GM11168 (cell line): ENCODE measurements around the gene GSTA3.
"Not testable (repeated sequence)": the region's sequence is repeated elsewhere in the genome, so short reads cannot be mapped to it uniquely, and the experiment has no call there.

Experiments used
- in situ Hi-C: fragments of 300-500 bp; cut with MboI; formaldehyde crosslinking; loops from one replicate; pipeline ENCODE4 v1.12.0; 2022; ENCODE audit warnings: low sequenced_read_pairs; ENCODE audit not compliant: unreplicated experiment

Gene GSTA3

DNA sequence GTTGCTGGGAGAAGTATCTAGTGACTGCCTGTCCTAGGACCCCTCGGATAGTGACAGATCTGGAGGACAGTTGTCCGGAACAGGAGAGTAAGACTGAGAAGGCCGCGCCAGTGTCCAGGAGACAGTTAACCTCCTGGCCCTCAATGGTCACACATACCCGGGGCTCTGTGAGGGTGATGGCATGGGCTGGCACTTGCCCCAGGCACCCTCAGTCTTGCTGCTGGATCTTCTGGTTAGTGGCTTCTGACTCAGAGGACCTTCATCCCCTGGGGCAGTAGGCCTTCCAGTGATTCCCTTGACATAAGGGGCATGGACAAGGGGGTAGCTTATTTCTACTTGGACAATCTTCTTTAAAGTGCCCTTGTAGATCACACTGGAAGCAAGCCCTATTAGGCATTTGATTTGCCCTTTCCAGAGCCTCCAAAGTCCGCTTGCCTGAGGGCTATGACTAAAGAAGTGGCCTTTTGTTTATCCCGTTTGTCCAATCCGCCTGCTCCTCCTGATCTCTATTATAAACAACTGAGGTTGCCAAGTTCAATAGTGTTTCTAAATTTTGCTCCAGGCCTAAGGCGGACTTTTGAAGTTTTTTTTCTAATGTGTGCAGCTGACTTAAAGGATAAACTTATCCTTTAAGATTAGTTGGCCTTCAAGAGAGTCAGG, 8.7 kb upstream of the GSTA3 start:
- in situ Hi-C loops, result not testable (repeated sequence)

DNA sequence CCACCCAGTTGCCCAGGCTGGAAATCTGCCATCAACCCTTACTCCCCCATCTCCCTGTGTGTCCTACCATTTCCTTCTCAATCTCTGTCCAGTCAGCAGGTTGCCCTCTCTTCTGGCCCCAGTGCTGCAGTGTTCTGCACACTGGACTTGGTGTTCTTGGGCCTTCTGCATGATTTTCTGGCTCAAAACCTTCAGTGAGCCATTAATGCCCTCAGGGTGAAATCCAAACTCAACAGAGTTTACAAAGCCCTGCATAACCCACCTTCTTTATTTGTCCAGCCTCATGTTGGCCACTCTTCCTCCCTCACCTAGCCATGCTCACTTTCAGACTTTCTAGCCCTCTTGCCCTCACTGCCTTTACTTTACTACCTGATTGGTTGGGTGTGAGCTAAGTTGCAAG, 5.0 kb upstream of the GSTA3 start:
- in situ Hi-C loops, result no loop called here

DNA sequence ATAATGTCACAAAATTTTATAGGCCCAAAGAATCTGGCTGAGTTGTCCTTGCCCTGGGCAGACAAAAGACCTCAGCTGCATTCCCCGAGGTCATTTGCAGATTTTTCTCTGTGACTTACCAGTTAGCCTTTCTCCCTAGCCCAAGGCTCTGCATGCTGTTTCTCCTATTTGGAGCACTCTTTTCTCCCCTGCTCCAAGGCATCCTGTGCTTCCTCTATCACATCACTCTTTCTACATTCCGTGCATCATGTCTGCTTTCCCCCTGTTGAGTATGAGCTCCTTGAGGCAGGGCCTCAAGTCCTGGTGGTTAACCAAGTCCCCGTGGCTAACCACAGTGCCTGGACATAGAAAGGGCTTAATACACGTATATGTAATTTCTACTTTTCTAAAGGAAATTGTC, 593 bp upstream of the GSTA3 start:
- in situ Hi-C loops, result no loop called here

DNA sequence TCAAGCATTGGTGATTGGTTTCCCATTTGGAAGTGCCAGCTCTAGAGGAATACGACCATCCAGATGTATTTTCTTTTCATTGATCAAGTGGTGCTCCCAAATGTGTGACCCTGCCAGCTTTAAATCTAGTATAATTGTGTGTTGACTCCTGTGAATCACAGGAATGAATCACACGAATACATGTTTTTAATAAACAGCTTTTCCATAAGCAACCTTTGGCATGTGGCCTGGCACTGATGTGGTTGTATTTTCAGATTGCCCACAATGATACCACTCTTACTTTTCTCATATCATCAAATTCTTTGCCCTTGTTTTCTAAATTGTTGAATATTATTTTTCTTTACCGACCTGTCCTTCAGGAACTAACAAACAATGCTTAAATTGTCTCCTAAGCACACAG, 367 bp downstream of the GSTA3 start:
- in situ Hi-C loops, result no loop called here

DNA sequence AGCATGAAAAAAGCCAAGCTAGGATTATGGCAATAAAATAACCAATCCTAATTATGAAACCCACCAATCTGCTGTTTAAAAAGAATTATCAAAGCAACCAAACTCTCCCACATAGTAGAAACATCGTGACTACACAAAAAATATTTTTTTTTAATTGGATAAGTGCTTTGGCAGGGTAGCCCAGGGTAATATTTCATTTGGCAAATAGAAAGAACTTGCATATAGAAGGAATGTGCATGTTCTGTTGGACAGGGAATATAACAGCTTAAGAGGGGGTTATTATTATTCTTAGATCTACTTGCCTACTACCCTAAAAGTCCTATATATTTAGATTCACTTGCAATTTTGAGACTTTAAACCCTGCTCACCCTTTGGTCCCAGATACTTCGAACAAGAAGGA, 972 bp downstream of the GSTA3 start:
- in situ Hi-C loops, result no loop called here

DNA sequence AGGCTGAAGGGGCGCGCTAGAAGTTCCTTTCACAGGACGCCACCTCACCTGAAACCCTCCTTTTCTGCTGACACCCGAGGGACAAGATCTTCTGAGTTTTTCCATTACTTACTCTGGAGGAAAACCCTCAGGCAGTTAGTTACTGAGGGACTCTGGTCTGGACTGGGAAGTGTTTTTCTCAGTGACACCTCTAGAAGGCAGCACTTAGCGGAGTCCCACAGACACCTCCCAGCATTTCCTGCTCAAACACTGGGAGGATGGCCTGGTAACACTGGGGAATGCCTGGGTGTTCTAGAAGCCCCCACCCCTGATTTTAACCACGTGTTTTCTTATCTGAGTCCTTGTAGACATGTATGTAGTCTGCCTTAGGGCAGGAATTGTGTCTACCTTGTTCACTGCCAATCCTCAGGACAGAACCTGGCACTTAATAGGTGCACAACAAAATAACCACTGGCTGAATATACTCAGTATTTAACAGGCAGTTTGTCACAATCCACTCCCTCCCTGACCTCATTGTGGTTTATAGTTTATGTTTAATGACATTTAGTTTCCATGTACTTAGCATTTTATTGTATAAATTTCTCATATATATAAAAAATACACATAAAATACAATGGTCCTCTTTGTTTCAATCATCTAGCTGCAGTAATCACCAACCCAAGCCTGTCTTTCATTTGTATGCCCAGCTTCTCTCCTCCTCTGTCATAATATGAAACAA, 4.8 kb downstream of the GSTA3 start:
- in situ Hi-C loops, result no loop called here

DNA sequence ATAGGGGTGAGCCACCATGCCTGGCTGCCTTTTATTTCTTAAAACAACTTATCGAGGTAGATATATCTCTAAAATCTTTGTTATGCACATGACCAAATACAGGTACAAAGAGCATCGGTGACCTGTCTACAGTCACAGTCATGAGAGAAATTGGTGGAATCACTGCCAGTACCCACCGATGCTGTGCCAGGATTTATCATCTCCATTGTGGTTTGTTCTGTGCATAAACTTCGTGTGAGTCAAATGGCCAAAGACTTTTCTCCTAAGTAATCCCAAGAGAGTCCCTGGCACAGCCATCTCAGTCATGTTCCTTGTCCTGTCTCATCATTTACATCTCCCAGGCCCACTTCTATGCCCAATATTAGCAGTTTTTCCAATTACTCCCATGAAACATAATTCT, 9.0 kb downstream of the GSTA3 start:
- in situ Hi-C loops, result no loop called here

DNA sequence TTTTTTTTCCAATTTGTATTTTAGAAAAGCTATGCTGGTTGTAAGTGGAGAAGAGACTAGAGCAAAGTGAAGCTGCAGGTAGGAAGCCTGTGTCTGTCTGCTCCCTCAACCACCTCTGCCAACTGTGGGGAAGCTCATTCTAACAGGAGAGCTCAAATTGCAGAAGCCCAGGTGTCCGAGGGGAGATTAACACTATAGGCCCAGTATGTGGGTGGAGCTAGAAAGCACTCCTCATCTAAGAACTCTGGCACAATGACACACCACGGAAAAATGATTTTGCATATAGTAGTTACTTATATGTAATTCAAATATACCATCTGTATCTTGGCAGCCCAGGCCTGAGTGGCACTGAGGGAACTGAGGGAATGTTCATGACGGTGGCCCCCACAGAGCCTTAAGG, 13.7 kb downstream of the GSTA3 start:
- in situ Hi-C loops, result not testable (repeated sequence)

DNA sequence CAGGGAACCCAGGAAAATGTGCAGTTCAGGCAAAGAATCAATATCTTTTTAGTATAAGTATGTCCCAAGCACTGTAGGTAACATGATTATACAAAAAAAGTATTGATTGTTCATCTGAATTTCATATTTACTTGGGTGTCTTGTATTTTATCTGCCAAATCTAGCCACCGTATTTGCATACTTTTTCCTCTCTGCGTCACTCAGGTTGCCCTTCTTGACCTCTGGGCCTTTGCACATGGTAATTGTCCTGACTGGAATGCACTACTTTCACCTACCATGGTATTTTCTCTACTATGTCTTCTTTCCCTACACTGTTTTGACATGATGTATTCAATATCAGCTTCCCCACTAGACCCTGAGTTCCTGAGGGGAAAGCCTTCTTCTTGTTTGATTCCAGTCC, 15.2 kb downstream of the GSTA3 start:
- in situ Hi-C loops, result no loop called here

DNA sequence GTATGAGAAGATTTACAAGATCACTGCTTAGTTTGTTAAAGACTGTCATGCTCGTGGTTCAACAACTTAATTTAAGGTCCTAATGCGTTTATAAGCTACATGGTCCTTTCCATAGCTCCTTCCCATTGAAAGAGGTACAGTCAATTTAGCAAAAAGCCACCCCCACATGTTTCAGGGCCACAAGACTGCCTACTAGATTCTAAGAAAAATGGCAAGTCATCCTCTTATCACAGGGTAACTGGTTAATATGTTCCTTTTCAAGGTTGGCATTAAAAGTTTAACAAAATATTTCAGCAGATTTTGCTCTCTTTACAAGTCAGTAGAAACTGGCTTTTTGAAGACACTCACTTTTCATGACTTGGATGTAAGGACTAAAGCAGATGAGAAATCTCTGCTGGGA, 15.7 kb downstream of the GSTA3 start:
- in situ Hi-C loops, result no loop called here

DNA sequence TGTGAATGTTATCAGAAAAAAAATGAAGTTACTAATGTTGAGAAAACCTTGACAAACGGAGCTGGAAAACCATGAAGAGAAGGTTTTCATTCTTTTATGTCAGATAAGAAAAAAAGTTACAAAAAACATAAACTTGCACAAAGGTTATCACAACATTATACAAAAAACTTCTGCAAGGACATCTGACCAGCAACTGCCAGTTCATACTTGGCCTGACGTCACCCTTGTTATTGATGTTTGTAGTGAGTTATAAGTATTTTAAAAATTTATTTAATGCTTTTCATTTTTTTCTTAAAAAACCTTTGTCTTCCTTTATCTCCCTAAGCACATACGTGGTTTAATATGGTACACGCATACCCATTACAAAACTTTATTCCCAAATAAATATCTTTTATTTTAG, 16.3 kb downstream of the GSTA3 start:
- in situ Hi-C loops, result no loop called here

DNA sequence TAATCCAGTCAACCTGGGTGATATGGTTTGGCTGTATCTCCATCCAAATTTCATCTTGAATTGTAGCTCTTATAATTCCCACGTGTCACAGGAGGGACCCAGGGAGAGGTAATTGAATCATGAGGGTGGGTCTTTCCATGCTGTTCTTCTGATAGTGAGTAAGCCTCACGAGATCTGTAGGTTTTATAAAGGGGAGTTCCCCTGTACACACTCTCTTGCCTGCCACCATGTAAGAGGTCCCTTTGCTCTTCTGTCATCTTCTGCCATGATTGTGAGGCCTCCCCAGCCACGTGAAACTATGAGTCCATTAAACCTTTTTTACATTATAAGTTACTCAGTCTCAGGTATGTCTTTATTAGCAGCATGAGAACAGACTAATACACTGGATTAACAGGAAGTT, 19.5 kb downstream of the GSTA3 start:
- in situ Hi-C loops, result no loop called here

DNA sequence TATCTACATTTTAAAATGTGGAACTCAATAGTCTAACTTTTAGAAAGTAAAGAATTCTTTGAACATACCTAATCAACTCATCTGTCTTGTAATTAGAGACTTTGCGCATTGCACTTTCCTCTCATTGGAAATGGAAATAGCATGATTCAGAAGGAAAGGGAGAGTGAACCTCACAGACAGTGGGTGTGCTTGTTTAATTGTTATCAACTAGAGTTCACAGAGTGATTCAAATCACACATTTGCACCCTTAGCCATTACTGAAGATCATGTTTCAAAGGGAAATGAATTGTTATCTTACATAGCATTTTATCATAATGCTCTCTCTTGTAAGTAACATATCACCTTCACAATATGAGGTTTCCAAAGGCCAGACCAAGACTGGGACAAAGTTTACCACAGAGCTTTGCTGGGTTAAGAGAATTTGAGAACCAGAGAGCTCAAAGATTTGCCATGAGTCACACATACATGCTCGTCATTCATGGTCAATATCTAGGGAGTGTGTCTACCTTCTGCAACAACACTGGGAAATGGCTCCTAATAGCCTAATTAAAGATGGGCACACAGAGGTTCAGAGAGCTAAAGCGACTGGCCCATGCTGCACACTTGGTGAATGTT, 21.5 kb downstream of the GSTA3 start:
- in situ Hi-C loops, result no loop called here

DNA sequence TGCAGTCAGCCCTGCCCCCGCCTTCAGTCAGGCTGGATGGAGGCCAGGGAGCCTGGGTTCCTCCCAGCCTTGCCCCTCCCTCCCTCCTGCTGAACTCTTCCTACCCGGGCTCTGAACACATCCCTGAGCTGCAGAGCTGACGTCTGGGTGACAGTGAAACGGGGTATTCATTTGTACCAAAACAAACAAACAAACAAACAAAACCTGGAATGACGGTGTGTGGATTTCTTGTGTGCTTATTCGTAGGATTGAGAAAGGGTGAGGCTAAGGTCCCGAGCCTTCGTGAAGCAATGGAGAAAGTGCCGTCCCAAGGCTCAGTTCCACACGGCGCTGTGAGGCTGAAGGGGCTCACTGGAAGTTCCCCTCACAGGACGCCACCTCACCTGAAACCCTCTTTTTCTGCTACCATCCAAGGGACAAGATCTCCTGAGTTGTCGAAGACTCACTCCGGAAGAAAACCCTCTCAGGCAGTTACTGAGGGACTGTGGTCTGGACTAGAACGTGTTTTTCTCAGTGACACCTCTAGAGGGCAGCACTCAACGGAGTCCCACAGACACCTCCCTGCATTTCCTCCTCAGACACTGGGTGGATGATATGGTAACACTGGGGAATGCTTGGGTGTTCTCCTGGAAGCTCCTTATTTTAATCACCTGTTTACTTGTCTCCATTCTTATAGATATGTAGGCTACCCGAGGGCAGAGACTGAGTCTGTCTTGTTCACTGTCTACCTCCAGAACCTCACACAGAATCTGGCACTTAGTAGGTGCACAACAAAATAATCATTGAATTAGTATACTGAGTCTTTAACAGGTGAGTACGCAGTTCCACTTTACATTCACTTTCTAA, 27.3 kb downstream of the GSTA3 start:
- in situ Hi-C loops, result no loop called here

DNA sequence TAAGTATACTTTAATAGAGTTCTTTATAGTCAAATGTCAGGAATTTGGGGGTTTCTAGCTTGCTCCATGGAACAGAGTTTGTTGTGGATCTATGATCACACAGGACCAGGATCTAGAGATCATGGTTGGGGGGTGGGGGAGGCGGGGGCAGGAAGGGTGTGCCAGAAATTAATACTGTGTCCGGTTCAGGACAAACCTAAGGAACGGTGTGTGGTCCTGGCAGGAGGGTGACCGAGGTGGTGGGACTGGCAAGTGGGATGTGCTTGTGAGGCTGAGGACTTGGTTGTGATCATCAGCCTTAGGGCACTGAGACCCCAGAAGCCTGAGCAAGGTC, 27.9 kb downstream of the GSTA3 start:
- in situ Hi-C loops, result no loop called here

DNA sequence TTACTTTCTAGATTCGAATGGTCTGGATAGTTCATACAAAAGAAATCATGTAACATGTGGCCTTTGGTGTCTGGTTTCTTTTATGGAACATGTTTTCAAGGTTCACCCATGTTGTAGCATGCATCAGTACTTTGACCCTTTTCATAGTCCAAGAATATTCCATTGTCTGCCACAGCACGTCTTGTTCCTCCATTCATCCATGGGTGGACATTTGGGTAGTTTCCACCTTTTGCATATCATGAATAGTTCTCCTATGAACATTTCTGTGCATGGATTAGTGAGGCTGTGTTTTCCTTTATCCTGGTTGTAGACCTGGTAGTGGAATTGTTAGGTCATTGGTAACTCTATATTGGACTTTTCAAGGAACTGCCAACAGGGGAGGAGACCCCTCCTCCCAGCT, 31.7 kb downstream of the GSTA3 start:
- in situ Hi-C loops, result no loop called here

DNA sequence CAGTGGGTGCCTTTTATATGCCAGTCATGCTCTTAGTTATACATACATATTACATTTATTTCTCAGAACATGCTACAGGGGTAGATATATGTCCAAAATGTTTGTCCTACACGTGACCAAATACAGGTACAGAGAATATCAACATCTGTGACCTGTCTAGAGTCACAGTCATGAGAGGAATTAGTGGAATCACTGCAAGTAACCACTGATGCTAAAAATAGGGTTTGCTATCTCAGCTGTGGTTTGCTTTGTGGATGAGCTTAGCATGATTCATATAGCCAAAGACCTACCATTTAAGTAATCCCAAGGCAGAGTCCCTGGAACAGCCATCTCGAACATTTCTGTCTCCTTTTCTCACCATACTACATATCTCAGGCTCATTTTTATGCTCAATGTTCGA, 32.3 kb downstream of the GSTA3 start:
- in situ Hi-C loops, result no loop called here

DNA sequence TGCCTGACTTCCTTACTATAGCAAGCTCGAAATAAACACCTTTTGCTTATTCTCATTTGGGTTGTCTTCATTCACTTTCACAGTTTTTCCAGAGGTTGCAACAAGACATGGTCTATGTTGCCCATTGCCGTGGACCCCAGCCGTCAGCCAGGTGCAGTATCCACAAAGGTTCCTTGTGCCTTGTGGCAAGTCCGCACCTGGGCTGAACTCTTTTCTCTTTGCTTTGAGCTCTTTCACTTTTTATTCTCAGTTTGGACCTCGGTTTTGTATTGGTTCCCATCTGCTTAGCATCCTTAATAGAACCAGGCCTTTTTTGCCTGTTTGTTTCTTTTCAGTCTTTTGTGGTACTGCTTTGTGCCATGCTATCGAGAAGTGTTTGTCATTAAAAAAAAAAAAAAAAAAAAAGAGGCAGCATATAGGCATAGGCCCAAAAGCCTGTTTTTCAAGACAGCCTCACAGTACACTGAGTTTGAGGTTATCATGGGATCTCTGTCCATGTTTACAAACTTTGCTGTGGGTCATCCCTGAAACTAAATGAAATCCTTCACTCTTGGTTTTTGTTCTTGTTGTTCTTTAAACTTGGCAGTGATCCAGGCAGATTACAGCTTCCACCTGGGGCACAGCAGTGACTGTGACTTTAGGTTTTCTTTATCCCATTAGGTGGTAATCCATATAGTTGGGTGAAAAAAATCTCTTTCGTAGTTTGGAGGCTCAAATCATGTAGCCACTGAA, 33.3 kb downstream of the GSTA3 start:
- in situ Hi-C loops, result no loop called here

DNA sequence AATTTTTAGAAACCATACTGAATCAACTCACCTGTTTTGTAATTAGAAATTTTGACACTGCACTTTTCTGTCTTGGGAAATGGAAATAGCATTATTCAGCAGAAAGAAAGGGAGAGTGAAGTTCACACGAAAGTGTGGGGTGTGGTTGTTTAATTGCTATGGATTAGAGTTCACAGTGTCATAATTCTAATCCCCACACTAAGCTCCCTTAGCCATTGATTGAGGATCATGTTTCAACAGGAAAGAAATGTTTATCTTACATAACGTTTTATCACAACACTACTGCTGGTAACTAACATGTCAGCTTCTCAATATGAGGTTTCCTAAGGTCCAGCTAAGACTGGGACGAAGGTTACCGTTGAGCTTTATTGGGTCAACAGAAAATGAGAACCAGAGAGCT, 37.5 kb downstream of the GSTA3 start:
- in situ Hi-C loops, result no loop called here

DNA sequence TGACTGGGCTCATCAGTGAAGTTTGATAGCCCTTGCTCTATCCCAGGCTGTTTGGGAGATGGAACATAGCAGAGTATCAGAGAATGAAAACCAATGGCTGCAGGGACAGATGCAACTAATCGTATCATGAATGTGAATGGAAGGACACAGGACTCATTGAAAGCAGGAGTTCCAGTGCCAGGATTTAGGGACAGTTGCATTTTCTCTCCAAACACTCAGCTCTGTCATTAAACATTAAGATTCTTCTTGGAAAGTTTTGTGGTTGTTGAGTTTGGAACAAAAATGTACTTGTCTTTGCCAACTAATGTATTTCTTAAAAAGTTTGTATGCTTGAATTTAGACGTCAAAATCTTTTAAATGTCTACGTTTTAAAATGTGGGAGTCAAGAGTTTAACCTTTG, 37.9 kb downstream of the GSTA3 start:
- in situ Hi-C loops, result no loop called here
